Gastroesophageal sphincter (tissue), 3 donors: ENCODE results near the gene EIF4A3.

Experiments used
- CTCF ChIP-seq, 4 experiments: fragments of 200-600 bp in 2 of 4; fragments of 450-650 bp in 2 of 4; sonication (generic) in 1 of 4; IDR thresholded peaks; one replicate each; pipeline ENCODE4 v1.5.1; 2017 to 2019; ENCODE audit warnings: antibody characterized with exemption in 4 of 4, mild to moderate bottlenecking in 2 of 4, moderate library complexity in 2 of 4
- EP300 ChIP-seq: sonication (generic); formaldehyde crosslinking; IDR thresholded peaks from one replicate; pipeline ENCODE4 v1.6.1; 2017; ENCODE audit warnings: antibody characterized with exemption, mild to moderate bottlenecking

GRCh38 chr17:80142929-80143328 is 4.0 kb downstream of the EIF4A3 start:
- no peak for TF ChIP-seq CTCF (IDR thresholded peaks at IDR 0.05)
- TF ChIP-seq EP300, result no peak
